Measurements from ENCODE around the gene RGS10. TPM values are rescaled to one million over a fixed set of nuclear protein-coding genes. Genes with fewer than 3 reads are reported as not detected.
A peak's percentile ranks its signal among the peaks of the same experiment; 100 is the strongest.
"Not testable (repeated sequence)": the region's sequence is repeated elsewhere in the genome, so short reads cannot be mapped to it uniquely, and the experiment has no call there.

The RGS10 gene
- polyA plus RNA-seq, 1 donor from 2014 or later: 42.7 TPM

DNA sequence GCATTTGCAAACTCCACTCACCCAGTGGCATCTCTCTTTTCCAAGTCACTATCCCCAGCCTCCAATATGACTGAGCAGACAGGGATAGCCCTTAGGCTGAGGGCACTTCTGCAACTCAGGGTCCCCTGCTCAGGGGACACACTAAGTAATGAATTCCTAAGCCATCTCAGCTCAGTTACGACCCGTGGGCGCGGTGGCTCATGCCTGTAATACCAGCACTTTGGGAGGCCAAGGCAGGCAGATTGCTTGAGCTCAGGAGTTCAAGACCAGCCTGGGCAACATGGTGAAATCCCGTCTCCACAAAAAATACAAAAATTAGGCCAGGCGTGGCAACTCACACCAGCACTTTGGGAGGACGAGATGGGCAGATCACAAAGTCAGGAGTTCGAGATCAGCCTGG lies 10.3 kb downstream of the RGS10 start:
- H3K27ac Mint-ChIP-seq, H3K4me1 Mint-ChIP-seq, H3K36me3 Mint-ChIP-seq, H3K9me3 Mint-ChIP-seq, H3K4me3 Mint-ChIP-seq, H3K27me3 Mint-ChIP-seq: not testable (repeated sequence)

GRCh38 chr10:119531067-119531466 lies 11.5 kb downstream of the RGS10 start:
- H3K4me3 Mint-ChIP-seq: no peak overlapping the region
- peaks cover 10% of the 10 kb centered on the region for H3K36me3 Mint-ChIP-seq
- no peaks in the 10 kb centered on the region for H3K9me3 Mint-ChIP-seq
- H3K27me3 Mint-ChIP-seq: no peaks in the 10 kb centered on the region
- peak overlapping the region in 1 of 3 donors; percentile 39 for H3K27ac Mint-ChIP-seq
- H3K4me1 Mint-ChIP-seq: peaks cover 1 to 6% (median 3%) of the 10 kb centered on the region in 3 donors

GRCh38 chr10:119528663-119529237 lies 13.8 kb downstream of the RGS10 start:
- H3K27ac Mint-ChIP-seq, H3K4me3 Mint-ChIP-seq, H3K4me1 Mint-ChIP-seq, H3K9me3 Mint-ChIP-seq, H3K36me3 Mint-ChIP-seq, H3K27me3 Mint-ChIP-seq: not testable (repeated sequence)

- Mint-ChIP-seq H3K4me3 (no peak overlapping the region), H3K27ac (peak overlapping the region in 1 of 3 donors; percentile 42), H3K36me3 (peaks cover 8% of the 10 kb centered on the region), H3K4me1 (no peaks in the 10 kb centered on the region), H3K27me3 (no peaks in the 10 kb centered on the region), H3K9me3 (no peaks in the 10 kb centered on the region)
These were observed 15.6 kb downstream of the RGS10 start for GRCh38 chr10:119526621-119527592.

- H3K4me3 Mint-ChIP-seq: no peak overlapping the region
- H3K4me1 Mint-ChIP-seq: no peaks in the 10 kb centered on the region
These were observed 16.4 kb downstream of the RGS10 start for GRCh38 chr10:119526149-119526548.

GRCh38 chr10:119525116-119525515 lies 17.4 kb downstream of the RGS10 start:
- no peaks in the 10 kb centered on the region for H3K27me3 Mint-ChIP-seq
- H3K36me3 Mint-ChIP-seq: peaks cover 4% of the 10 kb centered on the region
- no peak overlapping the region for H3K4me3 Mint-ChIP-seq
- H3K9me3 Mint-ChIP-seq: no peaks in the 10 kb centered on the region
- H3K27ac Mint-ChIP-seq: no peak overlapping the region
- no peaks in the 10 kb centered on the region for H3K4me1 Mint-ChIP-seq

More at GRCh38 chr10:119526149-119526548, 16.4 kb downstream of the RGS10 start:
- Mint-ChIP-seq H3K27me3 (no peaks in the 10 kb centered on the region), H3K9me3 (no peaks in the 10 kb centered on the region), H3K27ac (no peak overlapping the region), H3K36me3 (peaks cover 6% of the 10 kb centered on the region)

DNA sequence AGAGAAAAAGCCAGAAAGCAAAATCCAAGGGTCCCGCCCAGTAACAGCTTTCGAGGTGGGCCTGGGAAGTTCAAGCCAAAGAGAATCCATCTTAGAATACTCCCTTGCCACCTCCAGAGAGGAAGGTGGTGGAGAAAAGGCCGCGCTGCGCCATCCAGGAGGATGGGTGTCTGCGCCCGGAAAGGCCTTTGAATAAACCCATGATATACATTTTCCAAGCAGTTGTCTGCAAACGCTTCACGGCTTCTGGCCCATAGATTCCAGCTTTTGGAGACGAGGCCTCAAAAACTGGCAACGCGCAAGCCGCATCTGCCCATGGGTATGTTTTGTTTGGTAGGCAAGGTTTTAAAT lies 17.8 kb downstream of the RGS10 start:
- no peak overlapping the region for H3K4me3 Mint-ChIP-seq
- no peaks in the 10 kb centered on the region for H3K9me3 Mint-ChIP-seq
- peaks cover 4% of the 10 kb centered on the region for H3K36me3 Mint-ChIP-seq
- H3K27me3 Mint-ChIP-seq: no peaks in the 10 kb centered on the region
- H3K27ac Mint-ChIP-seq: no peak overlapping the region
- H3K4me1 Mint-ChIP-seq: no peaks in the 10 kb centered on the region

DNA sequence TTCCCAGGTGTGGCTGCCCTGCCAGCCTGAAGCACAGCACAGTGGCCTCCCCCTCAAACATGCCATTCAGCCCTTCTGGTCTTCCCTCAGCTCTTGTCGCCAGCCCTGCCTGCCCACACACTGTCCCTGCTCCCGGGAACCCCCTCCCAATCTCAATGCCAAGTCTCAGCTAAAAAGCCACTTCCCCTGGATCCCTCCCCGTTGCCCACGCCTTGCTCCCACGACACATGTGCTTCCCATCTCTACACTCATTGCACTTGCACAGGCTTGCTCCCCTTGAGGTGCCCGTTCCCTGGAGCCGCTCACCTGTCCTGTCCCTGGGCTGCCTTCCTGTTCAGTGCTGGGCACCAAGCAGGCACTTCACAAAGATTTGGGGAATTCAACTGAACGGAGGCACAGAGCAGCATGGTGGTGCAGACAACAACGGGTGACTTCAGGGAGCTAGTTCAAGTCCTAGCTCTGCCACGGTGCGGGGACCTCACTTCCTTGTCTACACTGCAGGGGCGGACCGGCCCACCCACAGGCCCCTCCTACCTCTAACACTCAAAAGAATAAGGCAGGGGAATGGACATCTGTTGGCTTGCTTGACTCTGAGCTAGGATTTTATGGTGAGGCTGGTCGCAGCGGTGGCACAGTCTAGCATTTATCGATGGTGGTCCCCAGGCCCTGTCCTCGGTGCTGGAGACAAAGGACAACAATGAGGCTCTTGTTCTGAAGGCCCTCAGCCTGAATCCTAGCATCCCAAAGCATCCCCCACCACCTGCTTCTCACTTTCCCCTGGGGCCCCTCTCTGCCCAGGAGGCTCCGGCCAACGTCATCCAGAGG lies 18.4 kb downstream of the RGS10 start:
- Mint-ChIP-seq H3K27me3 (no peaks in the 10 kb centered on the region), H3K27ac (peak overlapping the region in 1 of 3 donors; percentile 91), H3K4me1 (no peaks in the 10 kb centered on the region), H3K36me3 (peaks cover 4% of the 10 kb centered on the region), H3K9me3 (no peaks in the 10 kb centered on the region), H3K4me3 (peak overlapping the region in 1 of 4 donors; percentile 72)

DNA sequence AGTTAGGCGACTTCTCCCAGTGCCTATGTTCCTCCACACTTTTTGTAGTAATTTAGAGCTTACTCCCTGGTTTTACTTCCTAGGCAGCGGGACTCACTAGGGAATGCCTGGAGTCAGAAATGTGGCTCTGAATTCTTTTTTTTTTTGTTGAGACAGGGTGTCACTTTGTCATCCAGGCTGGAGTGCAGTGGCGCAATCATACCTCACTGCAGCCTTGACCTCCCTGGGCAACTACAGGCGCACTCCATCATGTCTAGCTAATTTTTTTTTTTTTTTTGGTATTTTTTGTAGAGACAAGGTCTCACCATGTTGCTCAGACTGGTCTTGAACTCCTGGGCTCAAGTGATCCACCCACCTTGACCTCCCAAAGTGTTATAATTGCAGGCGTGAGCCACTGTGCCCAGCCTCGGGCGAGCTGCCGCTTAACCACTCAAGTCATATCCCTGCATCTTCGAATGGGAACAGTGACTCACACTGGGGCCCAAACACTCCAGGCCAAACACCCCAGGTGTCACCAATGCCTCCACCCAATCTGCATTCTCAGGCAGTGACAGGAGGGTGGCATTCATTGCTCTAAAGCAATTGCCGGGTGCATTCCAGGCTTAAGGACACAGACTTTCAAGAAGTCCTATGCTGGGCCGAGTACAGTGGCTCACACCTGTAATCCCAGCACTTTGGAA lies 19.6 kb downstream of the RGS10 start:
- Mint-ChIP-seq H3K4me1 (peaks cover 4 to 10% (median 10%) of the 10 kb centered on the region in 3 donors), H3K4me3 (no peak overlapping the region), H3K27ac (peak overlapping the region in 2 of 3 donors; percentile 27 to 53), H3K27me3 (no peaks in the 10 kb centered on the region), H3K9me3 (no peaks in the 10 kb centered on the region), H3K36me3 (peaks cover 4% of the 10 kb centered on the region)

DNA sequence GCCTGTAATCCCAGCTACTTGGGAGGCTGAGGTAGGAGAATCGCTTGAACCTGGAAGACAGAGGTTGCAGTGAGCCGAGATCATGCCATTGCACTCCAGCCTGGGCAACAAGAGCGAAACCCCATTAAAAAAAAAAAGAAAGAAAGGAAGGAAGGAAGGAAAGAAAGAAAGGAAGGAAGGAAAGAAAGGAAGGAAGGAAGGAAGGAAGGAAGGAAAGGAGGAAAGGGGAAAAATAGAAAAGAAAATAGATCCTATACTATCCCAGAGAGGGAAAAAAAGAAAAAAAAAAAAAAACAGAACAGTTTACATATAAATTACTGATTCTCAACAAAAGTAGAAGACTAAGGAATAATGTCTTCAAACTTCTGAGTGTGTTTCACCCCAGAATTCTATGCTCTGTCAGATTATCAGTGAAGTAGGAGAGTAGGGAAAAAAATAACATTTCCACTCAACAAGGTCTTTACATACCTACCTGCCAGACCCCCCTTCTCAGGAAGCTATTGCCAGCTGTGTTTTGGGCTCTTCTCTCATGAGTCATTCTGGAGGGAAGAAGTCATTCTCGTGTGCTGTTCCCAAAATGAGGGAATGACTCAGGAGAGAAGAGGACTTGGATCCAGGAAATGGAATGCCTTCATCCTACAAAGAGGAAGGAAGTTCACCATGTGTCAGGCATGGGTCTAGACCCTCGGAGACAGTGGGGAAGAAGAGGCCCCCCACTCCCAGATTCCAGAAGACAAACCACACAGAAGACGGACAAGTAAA lies 20.9 kb downstream of the RGS10 start:
- no peak overlapping the region for H3K4me3 Mint-ChIP-seq
- H3K27me3 Mint-ChIP-seq: no peaks in the 10 kb centered on the region
- peaks cover 12 to 23% (median 22%) of the 10 kb centered on the region in 3 donors for H3K4me1 Mint-ChIP-seq
- no peak overlapping the region for H3K27ac Mint-ChIP-seq
- no peaks in the 10 kb centered on the region for H3K9me3 Mint-ChIP-seq
- peaks cover under 1% of the 10 kb centered on the region for H3K36me3 Mint-ChIP-seq

DNA sequence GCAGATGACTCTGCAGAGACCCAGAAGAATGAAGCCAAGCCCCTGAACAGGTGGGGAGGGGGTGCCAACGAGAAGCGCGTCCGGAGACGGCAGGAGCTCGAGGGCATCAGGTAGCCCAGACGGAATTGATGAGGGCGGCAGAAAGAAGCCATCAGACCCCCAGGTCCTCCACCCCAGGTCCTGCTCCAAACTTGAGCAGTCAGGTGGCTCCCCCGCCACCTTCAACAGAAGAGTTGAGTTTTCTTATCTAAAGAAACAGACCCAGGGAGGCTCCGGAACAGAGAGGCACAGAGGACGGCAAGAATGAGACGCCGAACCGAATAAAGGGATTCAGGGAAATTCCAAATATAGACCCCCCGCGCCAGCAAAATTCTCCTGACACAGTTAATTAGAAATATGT lies 22.2 kb downstream of the RGS10 start:
- peaks cover 15 to 28% (median 26%) of the 10 kb centered on the region in 3 donors for H3K4me1 Mint-ChIP-seq
- no peaks in the 10 kb centered on the region for H3K36me3 Mint-ChIP-seq
- no peak overlapping the region for H3K4me3 Mint-ChIP-seq
- no peaks in the 10 kb centered on the region for H3K9me3 Mint-ChIP-seq
- H3K27ac Mint-ChIP-seq: peak overlapping the region in 1 of 3 donors; percentile 74
- H3K27me3 Mint-ChIP-seq: no peaks in the 10 kb centered on the region

- Mint-ChIP-seq H3K4me1 (peaks cover 15 to 30% (median 26%) of the 10 kb centered on the region in 3 donors), H3K36me3 (no peaks in the 10 kb centered on the region), H3K9me3 (no peaks in the 10 kb centered on the region), H3K27ac (peak overlapping the region; percentile 54 to 86 (median 68)), H3K27me3 (no peaks in the 10 kb centered on the region), H3K4me3 (peak overlapping the region in 2 of 4 donors; percentile 44 to 75)
These were observed 23.6 kb downstream of the RGS10 start for GRCh38 chr10:119518936-119519335.

DNA sequence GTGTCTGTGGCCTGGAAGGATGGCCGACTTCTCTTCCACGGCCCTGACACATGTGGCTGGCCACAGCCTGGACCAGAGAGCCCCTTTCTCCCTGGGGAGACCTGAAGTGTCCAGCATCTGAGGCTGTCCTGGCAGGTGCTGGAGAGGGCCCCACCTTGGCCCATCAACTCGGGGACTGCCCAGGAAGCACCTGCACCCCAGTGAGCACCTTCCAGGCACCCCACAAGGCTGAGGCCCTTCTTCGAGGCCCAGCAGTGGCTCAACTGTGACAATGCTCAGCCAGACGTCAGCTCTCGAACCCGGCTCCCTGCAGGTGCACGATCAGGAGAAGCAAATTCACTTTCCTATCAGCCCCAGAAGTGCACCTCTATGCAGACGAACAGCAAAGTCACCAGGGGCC lies 24.3 kb downstream of the RGS10 start:
- Mint-ChIP-seq H3K36me3 (no peaks in the 10 kb centered on the region), H3K9me3 (no peaks in the 10 kb centered on the region), H3K4me1 (peaks cover 15 to 30% (median 26%) of the 10 kb centered on the region in 3 donors)

More for the DNA sequence above, 24.3 kb downstream of the RGS10 start:
- Mint-ChIP-seq H3K27ac (peak overlapping the region; percentile 68 to 96 (median 86)), H3K27me3 (no peaks in the 10 kb centered on the region), H3K4me3 (peak overlapping the region; percentile 44 to 87 (median 75))
